ENCODE measurements around the gene USP25. TPM values are rescaled to one million over a fixed set of nuclear protein-coding genes. Genes with fewer than 3 reads are reported as not detected.

USP25 gene
- polyA plus RNA-seq, 1 experiment, result 11.1 TPM

DNA sequence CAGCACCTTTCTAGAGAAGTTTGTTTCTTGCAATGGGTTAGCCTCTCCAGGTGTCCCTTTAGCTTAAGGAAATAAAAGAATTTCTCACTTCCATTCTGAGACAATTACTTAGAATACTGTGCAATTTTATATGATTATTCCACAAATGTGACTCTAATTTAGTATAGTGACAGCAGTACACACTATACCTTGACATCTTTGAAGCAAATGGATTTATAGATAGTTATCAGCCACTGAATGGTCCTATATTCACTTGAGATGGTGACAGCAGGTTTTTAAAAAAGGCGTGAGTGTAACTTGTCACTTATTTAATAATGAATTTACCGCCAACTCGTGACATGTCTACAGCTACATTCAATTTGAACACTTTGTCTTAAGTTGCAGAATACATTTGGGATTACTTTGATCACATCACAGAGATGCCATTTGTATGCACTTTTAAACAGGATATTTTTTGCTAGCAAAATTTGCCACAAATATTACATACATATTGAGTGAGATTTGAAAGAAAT, 71.6 kb downstream of the USP25 start:
- POLR2A ChIA-PET, result no interaction called here
- CTCF ChIA-PET, result no interaction called here
- Histone ChIP-seq H3K36me3 (ENCODE audit: control insufficient read depth, insufficient read depth, low read length) (no peaks in the 10 kb centered on the region), H3K4me3 (ENCODE audit: low read depth, low read length) (no peak overlapping the region), H3K27me3 (ENCODE audit: control insufficient read depth, insufficient read depth, low read length) (no peaks in the 10 kb centered on the region)
- DNase-seq (ENCODE audit: low read depth), result no peak
- TF ChIP-seq, protein P1, sequence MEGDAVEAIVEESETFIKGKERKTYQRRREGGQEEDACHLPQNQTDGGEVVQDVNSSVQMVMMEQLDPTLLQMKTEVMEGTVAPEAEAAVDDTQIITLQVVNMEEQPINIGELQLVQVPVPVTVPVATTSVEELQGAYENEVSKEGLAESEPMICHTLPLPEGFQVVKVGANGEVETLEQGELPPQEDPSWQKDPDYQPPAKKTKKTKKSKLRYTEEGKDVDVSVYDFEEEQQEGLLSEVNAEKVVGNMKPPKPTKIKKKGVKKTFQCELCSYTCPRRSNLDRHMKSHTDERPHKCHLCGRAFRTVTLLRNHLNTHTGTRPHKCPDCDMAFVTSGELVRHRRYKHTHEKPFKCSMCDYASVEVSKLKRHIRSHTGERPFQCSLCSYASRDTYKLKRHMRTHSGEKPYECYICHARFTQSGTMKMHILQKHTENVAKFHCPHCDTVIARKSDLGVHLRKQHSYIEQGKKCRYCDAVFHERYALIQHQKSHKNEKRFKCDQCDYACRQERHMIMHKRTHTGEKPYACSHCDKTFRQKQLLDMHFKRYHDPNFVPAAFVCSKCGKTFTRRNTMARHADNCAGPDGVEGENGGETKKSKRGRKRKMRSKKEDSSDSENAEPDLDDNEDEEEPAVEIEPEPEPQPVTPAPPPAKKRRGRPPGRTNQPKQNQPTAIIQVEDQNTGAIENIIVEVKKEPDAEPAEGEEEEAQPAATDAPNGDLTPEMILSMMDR (IDR thresholded peaks at IDR 0.05; ENCODE audit: insufficient read depth, low read depth, low read length), result no peak

GRCh38 chr21:15804247-15805005, 74.6 kb downstream of the USP25 start:
- DNase-seq (ENCODE audit: low read depth), result no peak
- TF ChIP-seq, protein P1 (IDR thresholded peaks at IDR 0.05; ENCODE audit: insufficient read depth, low read depth, low read length), result no peak
- CTCF ChIA-PET, result no interaction called here
- Histone ChIP-seq H3K27me3 (ENCODE audit: control insufficient read depth, insufficient read depth, low read length) (no peaks in the 10 kb centered on the region), H3K36me3 (ENCODE audit: control insufficient read depth, insufficient read depth, low read length) (no peaks in the 10 kb centered on the region; the same call in 1 of the 2 replicates), H3K4me3 (ENCODE audit: low read depth, low read length) (no peak overlapping the region)
- POLR2A ChIA-PET, result no interaction called here

DNA sequence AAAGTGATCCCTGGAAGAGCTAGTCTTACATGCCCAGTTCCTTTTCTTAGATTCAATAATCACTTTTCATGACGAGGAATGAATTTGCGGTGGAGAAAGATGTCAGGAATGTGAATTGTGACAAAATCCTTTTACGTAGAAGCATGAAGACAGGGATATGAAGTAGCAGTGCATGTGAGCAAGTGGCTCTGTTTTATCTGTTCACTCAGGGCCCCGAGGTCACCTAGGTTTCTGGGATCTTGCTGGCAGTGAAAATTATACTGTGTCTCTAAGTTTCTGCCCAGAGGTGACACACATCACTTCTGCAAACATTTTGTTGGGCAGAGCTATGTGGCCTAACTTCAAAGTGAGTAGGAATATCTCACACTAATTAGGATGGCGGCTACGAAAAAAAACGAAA, 79.3 kb downstream of the USP25 start:
- POLR2A ChIA-PET, result no interaction called here
- Histone ChIP-seq H3K4me3 (ENCODE audit: low read depth, low read length) (no peak overlapping the region), H3K36me3 (ENCODE audit: control insufficient read depth, insufficient read depth, low read length) (no peaks in the 10 kb centered on the region; the same call in 1 of the 2 replicates), H3K27me3 (ENCODE audit: control insufficient read depth, insufficient read depth, low read length) (no peaks in the 10 kb centered on the region)
- no peak for DNase-seq (ENCODE audit: low read depth)
- CTCF ChIA-PET, result no interaction called here
- TF ChIP-seq, protein P1 (IDR thresholded peaks at IDR 0.05; ENCODE audit: insufficient read depth, low read depth, low read length), result no peak

DNA sequence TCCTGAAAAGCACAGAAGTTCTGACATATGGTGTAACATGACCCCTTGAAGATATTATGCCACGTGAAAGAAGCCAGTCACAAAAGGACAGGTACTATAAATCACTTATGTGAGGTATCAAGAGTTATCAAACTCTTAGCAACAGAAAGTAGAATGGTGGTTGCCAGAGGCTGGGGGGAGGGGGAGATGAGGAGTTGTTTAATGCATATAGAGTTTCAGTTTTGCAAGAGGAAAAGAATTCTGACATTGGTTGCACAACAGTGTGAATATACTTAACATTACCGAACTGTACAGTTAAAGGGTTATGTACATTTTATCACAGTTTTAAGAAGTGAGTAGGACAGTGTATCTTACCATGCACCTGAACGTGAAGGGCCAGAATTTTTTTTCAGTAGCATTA, 80.0 kb downstream of the USP25 start:
- ChIA-PET CTCF (no interaction called here), POLR2A (no interaction called here)
- TF ChIP-seq, protein P1 (IDR thresholded peaks at IDR 0.05; ENCODE audit: insufficient read depth, low read depth, low read length), result no peak
- no peak overlapping the region for H3K4me3 ChIP-seq (ENCODE audit: low read depth, low read length)
- DNase-seq (ENCODE audit: low read depth), result no peak
- H3K27me3 ChIP-seq (ENCODE audit: control insufficient read depth, insufficient read depth, low read length), result no peaks in the 10 kb centered on the region
- H3K36me3 ChIP-seq (ENCODE audit: control insufficient read depth, insufficient read depth, low read length), result no peaks in the 10 kb centered on the region; the same call in 1 of the 2 replicates

GRCh38 chr21:15815285-15815684, 85.5 kb downstream of the USP25 start:
- H3K36me3 ChIP-seq (ENCODE audit: control insufficient read depth, insufficient read depth, low read length), result no peaks in the 10 kb centered on the region
- H3K4me3 ChIP-seq (ENCODE audit: low read depth, low read length), result no peak overlapping the region
- ChIA-PET CTCF (no interaction called here), POLR2A (no interaction called here)
- DNase-seq (ENCODE audit: low read depth), result no peak
- H3K27me3 ChIP-seq (ENCODE audit: control insufficient read depth, insufficient read depth, low read length), result no peaks in the 10 kb centered on the region
- TF ChIP-seq, protein P1 (IDR thresholded peaks at IDR 0.05; ENCODE audit: insufficient read depth, low read depth, low read length), result no peak

All from BJ (cell line).